Neural cell (in vitro differentiated cells): ENCODE data around the gene ZNF831.

Experiments used
- EP300 ChIP-seq: fragments of 450-650 bp; conservative IDR thresholded peaks from 2 replicates; pipeline ENCODE4 v1.6.1; 2014; ENCODE audit warnings: antibody characterized with exemption, mild to moderate bottlenecking, moderate library complexity; ENCODE audit not compliant: poor library complexity, severe bottlenecking
- EZH2 ChIP-seq: fragments of 200-600, 300-800 bp; shearing (Covaris generic), sonication (generic); IDR thresholded peaks from 2 replicates; pipeline ENCODE4 v1.6.1; 2014; ENCODE audit warnings: antibody characterized with exemption, low read length, borderline replicate concordance, mild to moderate bottlenecking; ENCODE audit not compliant: insufficient read depth, poor library complexity, severe bottlenecking
- MXI1 ChIP-seq: fragments of 450-650 bp; conservative IDR thresholded peaks from 2 replicates; pipeline ENCODE4 v1.6.1; 2014; ENCODE audit warnings: antibody characterized with exemption, mild to moderate bottlenecking; ENCODE audit not compliant: poor library complexity, severe bottlenecking
- RAD21 ChIP-seq: fragments of 450-650 bp; conservative IDR thresholded peaks from 2 replicates; pipeline ENCODE4 v1.6.1; 2014; ENCODE audit warnings: antibody characterized with exemption, mild to moderate bottlenecking, moderate library complexity
- REST ChIP-seq: IDR thresholded peaks from 2 replicates; pipeline ENCODE4 v1.6.1; 2012; ENCODE audit warnings: borderline replicate concordance
- SMC3 ChIP-seq: fragments of 450-650 bp; conservative IDR thresholded peaks from 2 replicates; pipeline ENCODE4 v1.6.1; 2014; ENCODE audit warnings: antibody characterized with exemption, mild to moderate bottlenecking, moderate library complexity; ENCODE audit not compliant: poor library complexity
- TAF1 ChIP-seq: IDR thresholded peaks from 2 replicates; pipeline ENCODE4 v1.6.1; 2012; ENCODE audit warnings: low read depth
- TF ChIP-seq, protein P1 (sequence below): fragments of 450-650 bp; IDR thresholded peaks from 2 replicates; pipeline ENCODE4 v1.5.1; 2014; ENCODE audit warnings: antibody characterized with exemption, mild to moderate bottlenecking, moderate library complexity; ENCODE audit not compliant: poor library complexity, severe bottlenecking

DNA sequence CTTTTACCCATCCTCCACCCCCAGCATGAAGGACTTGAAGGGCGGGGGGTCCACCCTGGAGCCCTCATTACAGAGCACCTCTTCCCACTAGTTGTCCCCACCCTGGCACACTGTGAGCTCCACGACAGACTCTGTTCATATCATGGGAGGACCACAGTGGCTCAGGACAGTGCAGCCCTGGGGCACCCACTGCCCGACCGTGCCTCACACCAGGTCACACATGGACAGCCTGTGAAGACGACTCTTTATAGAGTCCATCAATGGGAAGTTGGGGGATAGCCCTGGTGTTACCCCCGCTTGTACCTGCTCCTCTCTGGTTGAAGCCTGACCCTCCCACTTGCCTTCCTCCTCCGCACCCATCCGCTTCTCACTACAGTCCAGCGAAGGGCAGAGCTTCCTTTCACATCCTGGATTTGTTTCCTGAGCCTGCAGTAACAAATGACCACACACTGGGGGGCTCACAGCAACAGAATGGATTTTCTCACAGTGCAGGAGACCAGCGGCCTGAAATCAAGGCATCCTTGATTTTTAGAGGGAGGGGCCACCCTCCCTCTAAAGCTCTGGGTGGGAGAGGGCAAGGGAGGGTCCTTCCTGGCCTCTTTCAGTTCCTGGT, 15.5 kb downstream of the ZNF831 start:
- TF ChIP-seq, protein P1, sequence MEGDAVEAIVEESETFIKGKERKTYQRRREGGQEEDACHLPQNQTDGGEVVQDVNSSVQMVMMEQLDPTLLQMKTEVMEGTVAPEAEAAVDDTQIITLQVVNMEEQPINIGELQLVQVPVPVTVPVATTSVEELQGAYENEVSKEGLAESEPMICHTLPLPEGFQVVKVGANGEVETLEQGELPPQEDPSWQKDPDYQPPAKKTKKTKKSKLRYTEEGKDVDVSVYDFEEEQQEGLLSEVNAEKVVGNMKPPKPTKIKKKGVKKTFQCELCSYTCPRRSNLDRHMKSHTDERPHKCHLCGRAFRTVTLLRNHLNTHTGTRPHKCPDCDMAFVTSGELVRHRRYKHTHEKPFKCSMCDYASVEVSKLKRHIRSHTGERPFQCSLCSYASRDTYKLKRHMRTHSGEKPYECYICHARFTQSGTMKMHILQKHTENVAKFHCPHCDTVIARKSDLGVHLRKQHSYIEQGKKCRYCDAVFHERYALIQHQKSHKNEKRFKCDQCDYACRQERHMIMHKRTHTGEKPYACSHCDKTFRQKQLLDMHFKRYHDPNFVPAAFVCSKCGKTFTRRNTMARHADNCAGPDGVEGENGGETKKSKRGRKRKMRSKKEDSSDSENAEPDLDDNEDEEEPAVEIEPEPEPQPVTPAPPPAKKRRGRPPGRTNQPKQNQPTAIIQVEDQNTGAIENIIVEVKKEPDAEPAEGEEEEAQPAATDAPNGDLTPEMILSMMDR = no peak
- TF ChIP-seq EZH2 (no peak), REST (no peak), TAF1 (no peak), RAD21 (no peak), SMC3 (no peak), EP300 (no peak), MXI1 (no peak)
